B cell (primary cell): ENCODE data around the gene FAM72B.
"Not testable (repeated sequence)": the region's sequence is repeated elsewhere in the genome, so short reads cannot be mapped to it uniquely, and the experiment has no call there.

Source experiments
- CTCF ChIP-seq: fragments of 200-600 bp; IDR thresholded peaks from one replicate; pipeline ENCODE4 v1.8.0; 2022; ENCODE audit warnings: antibody characterized with exemption, mild to moderate bottlenecking
- EZH2 ChIP-seq: IDR thresholded peaks from 2 replicates; pipeline ENCODE4 v1.6.1; 2012; ENCODE audit warnings: borderline replicate concordance, low read depth, mild to moderate bottlenecking, moderate library complexity, low read length; ENCODE audit not compliant: insufficient read depth, poor library complexity, severe bottlenecking

GRCh38 chr1:121207328-121207727 lies 23.2 kb upstream of the FAM72B start:
- TF ChIP-seq CTCF, EZH2: not testable (repeated sequence)
